Activated naive CD8-positive, alpha-beta T cell treated with anti-CD3 and anti-CD28 coated beads, Interleukin-2, amount 50 U/mL, for 16 hours (primary cell): Measurements from ENCODE around the gene CRACDL.
"Not testable (repeated sequence)": the region's sequence is repeated elsewhere in the genome, so short reads cannot be mapped to it uniquely, and the experiment has no call there.

Source experiments
- DNase-seq: peaks from one replicate; pipeline ENCODE4 v3.0.0-alpha.2; 2020; ENCODE audit warnings: low read depth, low spot score

CRACDL gene

GRCh38 chr2:98884658-98885057 lies 51.4 kb downstream of the CRACDL start:
- DNase-seq = no peak

GRCh38 chr2:98883780-98884211 lies 52.2 kb downstream of the CRACDL start:
- DNase-seq = no peak

- DNase-seq = no peak
These were observed 52.9 kb downstream of the CRACDL start for GRCh38 chr2:98882971-98883779.

GRCh38 chr2:98882368-98882767 lies 53.7 kb downstream of the CRACDL start:
- DNase-seq = no peak

- DNase-seq = no peak
These were observed 54.8 kb downstream of the CRACDL start for GRCh38 chr2:98881153-98881650.

- DNase-seq = no peak
These were observed 55.5 kb downstream of the CRACDL start for GRCh38 chr2:98880266-98881152.

- DNase-seq = not testable (repeated sequence)
These were observed 58.4 kb downstream of the CRACDL start for GRCh38 chr2:98877658-98878057.

GRCh38 chr2:98876741-98877140 lies 59.3 kb downstream of the CRACDL start:
- no peak for DNase-seq

- DNase-seq = no peak
These were observed 60.3 kb downstream of the CRACDL start for GRCh38 chr2:98875746-98876145.

GRCh38 chr2:98875081-98875728 lies 60.8 kb downstream of the CRACDL start:
- no peak for DNase-seq

GRCh38 chr2:98874186-98874689 lies 61.8 kb downstream of the CRACDL start:
- DNase-seq = no peak

GRCh38 chr2:98872526-98872925 lies 63.5 kb downstream of the CRACDL start:
- no peak for DNase-seq

GRCh38 chr2:98871506-98871905 lies 64.5 kb downstream of the CRACDL start:
- DNase-seq = no peak

- no peak for DNase-seq
These were observed 65.4 kb downstream of the CRACDL start for GRCh38 chr2:98870516-98871158.

GRCh38 chr2:98869870-98870269 lies 66.2 kb downstream of the CRACDL start:
- DNase-seq = no peak

GRCh38 chr2:98869272-98869641 lies 66.8 kb downstream of the CRACDL start:
- DNase-seq = no peak

GRCh38 chr2:98868548-98869271 lies 67.3 kb downstream of the CRACDL start:
- DNase-seq = no peak

- no peak for DNase-seq
These were observed 68.3 kb downstream of the CRACDL start for GRCh38 chr2:98867539-98868309.

- no peak for DNase-seq
These were observed 70.0 kb downstream of the CRACDL start for GRCh38 chr2:98866033-98866432.

- DNase-seq = no peak
These were observed 74.4 kb downstream of the CRACDL start for GRCh38 chr2:98861601-98862000.
